ENCODE data around the gene NRDE2.

Gene NRDE2

GRCh38 chr14:90296641-90297040, 35.1 kb downstream of the NRDE2 start:
- Mint-ChIP-seq H3K4me3 (no peak overlapping the region), H3K27ac (no peak overlapping the region), H3K9me3 (peaks cover 3% of the 10 kb centered on the region), H3K36me3 (ENCODE audit: low read depth) (peaks cover 31% of the 10 kb centered on the region), H3K4me1 (ENCODE audit: low read depth) (peaks cover 9% of the 10 kb centered on the region), H3K27me3 (ENCODE audit: low read depth) (no peaks in the 10 kb centered on the region)

DNA sequence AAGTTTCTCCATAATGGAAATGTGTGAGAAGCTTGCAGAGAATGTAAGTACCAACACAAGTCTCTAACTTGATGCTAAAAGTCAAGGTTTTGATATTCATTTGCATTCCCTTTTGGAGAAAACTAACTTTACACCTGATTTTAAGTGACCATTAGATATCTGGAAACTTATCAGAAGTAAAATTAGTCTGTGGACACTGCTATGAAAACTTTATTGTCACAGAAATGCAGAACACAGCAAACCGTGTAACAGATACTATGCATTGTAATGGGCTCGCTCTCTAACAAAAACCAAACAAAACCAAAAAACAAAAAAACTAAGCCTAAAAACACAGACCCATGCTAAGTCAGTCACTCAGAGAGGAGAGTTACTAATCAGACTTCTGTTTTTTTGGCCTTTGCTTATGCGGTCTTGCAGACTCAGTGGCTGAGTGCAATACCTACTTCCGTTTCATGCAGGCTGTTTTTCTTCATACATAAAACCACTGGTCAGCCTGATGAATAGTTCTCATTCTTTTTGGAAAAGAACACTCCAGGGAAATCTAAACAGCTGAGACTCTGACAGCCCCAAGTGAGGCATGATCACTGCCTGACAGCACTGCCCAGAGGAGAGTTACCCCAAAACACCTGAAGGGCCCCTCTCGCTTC, 35.7 kb downstream of the NRDE2 start:
- peaks cover 32% of the 10 kb centered on the region for H3K36me3 Mint-ChIP-seq (ENCODE audit: low read depth)
- H3K27ac Mint-ChIP-seq = no peak overlapping the region
- no peaks in the 10 kb centered on the region for H3K27me3 Mint-ChIP-seq (ENCODE audit: low read depth)
- H3K4me1 Mint-ChIP-seq (ENCODE audit: low read depth) = peaks cover 7% of the 10 kb centered on the region
- peaks cover 3% of the 10 kb centered on the region for H3K9me3 Mint-ChIP-seq
- H3K4me3 Mint-ChIP-seq = no peak overlapping the region

GRCh38 chr14:90294872-90295271, 36.9 kb downstream of the NRDE2 start:
- H3K4me3 Mint-ChIP-seq = no peak overlapping the region
- H3K27me3 Mint-ChIP-seq (ENCODE audit: low read depth) = no peaks in the 10 kb centered on the region
- no peaks in the 10 kb centered on the region for H3K4me1 Mint-ChIP-seq (ENCODE audit: low read depth)
- H3K36me3 Mint-ChIP-seq (ENCODE audit: low read depth) = peaks cover 32% of the 10 kb centered on the region
- H3K27ac Mint-ChIP-seq = no peak overlapping the region
- H3K9me3 Mint-ChIP-seq = no peaks in the 10 kb centered on the region

- Mint-ChIP-seq H3K4me1 (ENCODE audit: low read depth) (no peaks in the 10 kb centered on the region), H3K27ac (no peak overlapping the region), H3K36me3 (ENCODE audit: low read depth) (peaks cover 28% of the 10 kb centered on the region)
Observed at GRCh38 chr14:90293766-90294730, 37.7 kb downstream of the NRDE2 start.

GRCh38 chr14:90291699-90292098, 40.0 kb downstream of the NRDE2 start:
- Mint-ChIP-seq H3K36me3 (ENCODE audit: low read depth) (peaks cover 34% of the 10 kb centered on the region), H3K4me1 (ENCODE audit: low read depth) (no peaks in the 10 kb centered on the region), H3K27ac (no peak overlapping the region), H3K27me3 (ENCODE audit: low read depth) (no peaks in the 10 kb centered on the region), H3K9me3 (no peaks in the 10 kb centered on the region), H3K4me3 (no peak overlapping the region)

More at GRCh38 chr14:90293766-90294730, 37.7 kb downstream of the NRDE2 start:
- Mint-ChIP-seq H3K4me3 (no peak overlapping the region), H3K27me3 (ENCODE audit: low read depth) (no peaks in the 10 kb centered on the region), H3K9me3 (no peaks in the 10 kb centered on the region)

DNA sequence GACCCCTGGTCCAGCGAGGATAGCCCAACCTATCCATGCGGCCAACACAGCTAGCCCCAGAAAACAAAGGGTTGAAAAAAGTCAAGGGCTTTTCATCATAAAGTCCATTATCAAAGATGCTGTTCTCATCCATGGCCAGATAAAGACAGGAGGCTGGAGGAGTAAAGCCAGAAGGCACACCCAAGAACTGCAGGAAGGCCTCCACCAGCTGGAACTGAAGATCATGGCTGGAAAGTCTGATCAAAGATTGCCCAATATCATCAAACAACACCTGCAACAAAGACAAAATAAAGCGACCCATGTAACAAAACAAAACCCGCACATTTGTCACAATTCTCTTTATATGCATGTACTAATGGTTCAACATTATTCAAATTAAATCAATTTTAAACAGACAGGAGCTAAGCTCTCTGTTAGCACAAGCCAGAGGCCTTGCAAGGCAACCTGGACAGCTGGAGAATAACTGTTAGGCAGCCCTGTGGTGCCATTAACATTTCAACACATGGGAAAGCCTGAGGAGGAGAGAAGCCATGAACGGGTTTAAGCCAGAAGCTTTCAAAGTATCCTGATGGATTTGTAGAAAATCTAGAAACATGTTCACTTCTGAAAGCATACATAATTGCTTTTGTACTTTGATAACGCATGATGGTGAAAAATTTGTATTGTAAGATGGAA, 41.3 kb downstream of the NRDE2 start:
- no peaks in the 10 kb centered on the region for H3K4me1 Mint-ChIP-seq (ENCODE audit: low read depth)
- no peaks in the 10 kb centered on the region for H3K9me3 Mint-ChIP-seq
- no peak overlapping the region for H3K27ac Mint-ChIP-seq
- no peaks in the 10 kb centered on the region for H3K27me3 Mint-ChIP-seq (ENCODE audit: low read depth)
- peaks cover 32% of the 10 kb centered on the region for H3K36me3 Mint-ChIP-seq (ENCODE audit: low read depth)
- H3K4me3 Mint-ChIP-seq = no peak overlapping the region

- H3K27ac Mint-ChIP-seq = no peak overlapping the region
- H3K27me3 Mint-ChIP-seq (ENCODE audit: low read depth) = no peaks in the 10 kb centered on the region
- H3K36me3 Mint-ChIP-seq (ENCODE audit: low read depth) = peaks cover 26% of the 10 kb centered on the region
- no peaks in the 10 kb centered on the region for H3K9me3 Mint-ChIP-seq
- H3K4me3 Mint-ChIP-seq = no peak overlapping the region
- no peaks in the 10 kb centered on the region for H3K4me1 Mint-ChIP-seq (ENCODE audit: low read depth)
Observed at GRCh38 chr14:90288651-90289355, 42.9 kb downstream of the NRDE2 start.

DNA sequence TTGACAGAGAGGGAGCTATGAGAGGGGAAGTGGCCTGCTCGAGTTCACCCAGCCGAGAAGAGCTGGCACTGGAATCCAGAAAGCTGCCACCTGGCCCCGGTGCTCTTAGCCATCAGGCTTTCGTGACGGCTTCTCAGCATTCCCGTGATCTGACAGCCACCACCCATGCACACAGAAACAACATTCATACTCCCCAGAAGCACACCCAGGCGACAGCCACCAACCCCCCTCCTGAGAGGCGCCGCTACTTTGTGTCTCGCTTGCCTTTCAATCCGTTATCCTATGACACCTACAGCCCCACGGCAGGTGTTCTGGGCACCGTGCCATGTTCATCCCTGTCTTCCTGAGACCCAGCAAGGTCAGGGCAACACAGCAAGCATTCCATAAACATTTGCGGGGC, 44.0 kb downstream of the NRDE2 start:
- H3K9me3 Mint-ChIP-seq = no peaks in the 10 kb centered on the region
- no peaks in the 10 kb centered on the region for H3K4me1 Mint-ChIP-seq (ENCODE audit: low read depth)
- H3K27ac Mint-ChIP-seq = no peak overlapping the region
- no peak overlapping the region for H3K4me3 Mint-ChIP-seq
- no peaks in the 10 kb centered on the region for H3K27me3 Mint-ChIP-seq (ENCODE audit: low read depth)
- H3K36me3 Mint-ChIP-seq (ENCODE audit: low read depth) = peaks cover 25% of the 10 kb centered on the region

DNA sequence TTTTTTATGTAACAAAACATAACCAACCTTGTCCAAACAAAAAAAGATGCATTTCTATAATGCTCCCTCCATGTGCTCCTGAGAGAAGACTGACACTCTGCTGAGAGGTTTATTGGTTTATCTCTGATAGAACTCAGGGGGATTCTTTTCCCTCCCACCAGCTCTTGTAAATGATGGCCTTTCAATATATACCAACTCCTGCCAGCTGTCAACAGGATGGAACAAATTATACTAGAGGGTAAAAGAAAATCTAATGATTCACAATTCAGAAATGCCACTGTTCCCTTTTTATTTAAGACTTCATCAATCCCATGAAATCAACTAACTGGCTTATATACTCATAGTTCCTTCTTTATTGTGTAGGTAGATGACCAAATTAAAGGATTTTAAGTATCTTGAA, 50.0 kb downstream of the NRDE2 start:
- Mint-ChIP-seq H3K27ac (no peak overlapping the region), H3K27me3 (ENCODE audit: low read depth) (no peaks in the 10 kb centered on the region), H3K4me1 (ENCODE audit: low read depth) (no peaks in the 10 kb centered on the region), H3K36me3 (ENCODE audit: low read depth) (peaks cover 6% of the 10 kb centered on the region), H3K4me3 (no peak overlapping the region), H3K9me3 (no peaks in the 10 kb centered on the region)

- Mint-ChIP-seq H3K36me3 (ENCODE audit: low read depth) (peaks cover 8% of the 10 kb centered on the region), H3K4me3 (no peak overlapping the region), H3K4me1 (ENCODE audit: low read depth) (peaks cover 4% of the 10 kb centered on the region), H3K27me3 (ENCODE audit: low read depth) (no peaks in the 10 kb centered on the region), H3K9me3 (no peaks in the 10 kb centered on the region), H3K27ac (no peak overlapping the region)
Observed at GRCh38 chr14:90281261-90281660, 50.5 kb downstream of the NRDE2 start.

GRCh38 chr14:90280096-90280495, 51.6 kb downstream of the NRDE2 start:
- H3K9me3 Mint-ChIP-seq = no peaks in the 10 kb centered on the region
- H3K27me3 Mint-ChIP-seq (ENCODE audit: low read depth) = no peaks in the 10 kb centered on the region
- H3K36me3 Mint-ChIP-seq (ENCODE audit: low read depth) = peaks cover 8% of the 10 kb centered on the region
- peaks cover 11% of the 10 kb centered on the region for H3K4me1 Mint-ChIP-seq (ENCODE audit: low read depth)
- no peak overlapping the region for H3K27ac Mint-ChIP-seq
- H3K4me3 Mint-ChIP-seq = no peak overlapping the region

GRCh38 chr14:90278199-90279175, 53.3 kb downstream of the NRDE2 start:
- peaks cover 11% of the 10 kb centered on the region for H3K36me3 Mint-ChIP-seq (ENCODE audit: low read depth)

DNA sequence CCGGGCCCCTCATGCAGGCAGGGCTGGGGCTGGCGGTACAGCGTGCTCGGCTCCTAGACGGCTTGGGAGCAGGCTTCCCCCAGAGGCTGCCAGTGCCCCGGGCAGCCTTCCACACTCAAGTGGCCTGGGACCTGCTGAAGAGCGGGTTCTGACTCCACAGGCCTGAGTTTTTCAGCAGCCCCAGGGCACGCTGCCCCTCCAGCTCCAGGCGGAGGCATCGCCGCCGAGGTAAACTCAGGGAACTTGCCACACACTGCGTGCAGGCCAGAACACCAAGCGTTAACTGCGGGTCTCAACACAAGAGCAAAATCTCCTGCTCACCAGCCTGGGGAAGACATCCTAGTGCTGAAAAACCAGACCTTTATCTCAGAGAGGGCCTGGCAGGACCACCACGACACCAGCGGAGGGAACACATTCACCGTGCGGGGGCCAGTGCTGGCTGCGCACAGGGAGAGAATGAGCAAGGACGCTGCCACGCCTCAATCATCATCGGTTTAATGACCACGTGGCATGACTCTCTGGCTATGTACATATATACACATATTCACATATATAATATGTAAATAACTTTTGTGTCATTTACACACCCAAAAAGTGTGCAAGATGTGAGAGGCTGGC, 54.1 kb downstream of the NRDE2 start:
- Mint-ChIP-seq H3K4me1 (ENCODE audit: low read depth) (peaks cover 16% of the 10 kb centered on the region), H3K27ac (no peak overlapping the region), H3K27me3 (ENCODE audit: low read depth) (no peaks in the 10 kb centered on the region), H3K36me3 (ENCODE audit: low read depth) (peaks cover 11% of the 10 kb centered on the region), H3K4me3 (no peak overlapping the region), H3K9me3 (no peaks in the 10 kb centered on the region)

More at GRCh38 chr14:90278199-90279175, 53.3 kb downstream of the NRDE2 start:
- no peak overlapping the region for H3K4me3 Mint-ChIP-seq
- H3K27me3 Mint-ChIP-seq (ENCODE audit: low read depth) = no peaks in the 10 kb centered on the region
- H3K27ac Mint-ChIP-seq = peak overlapping the region; percentile 20
- peaks cover 16% of the 10 kb centered on the region for H3K4me1 Mint-ChIP-seq (ENCODE audit: low read depth)
- no peaks in the 10 kb centered on the region for H3K9me3 Mint-ChIP-seq
